ENCODE results near the gene CELF2.

Gene CELF2

DNA sequence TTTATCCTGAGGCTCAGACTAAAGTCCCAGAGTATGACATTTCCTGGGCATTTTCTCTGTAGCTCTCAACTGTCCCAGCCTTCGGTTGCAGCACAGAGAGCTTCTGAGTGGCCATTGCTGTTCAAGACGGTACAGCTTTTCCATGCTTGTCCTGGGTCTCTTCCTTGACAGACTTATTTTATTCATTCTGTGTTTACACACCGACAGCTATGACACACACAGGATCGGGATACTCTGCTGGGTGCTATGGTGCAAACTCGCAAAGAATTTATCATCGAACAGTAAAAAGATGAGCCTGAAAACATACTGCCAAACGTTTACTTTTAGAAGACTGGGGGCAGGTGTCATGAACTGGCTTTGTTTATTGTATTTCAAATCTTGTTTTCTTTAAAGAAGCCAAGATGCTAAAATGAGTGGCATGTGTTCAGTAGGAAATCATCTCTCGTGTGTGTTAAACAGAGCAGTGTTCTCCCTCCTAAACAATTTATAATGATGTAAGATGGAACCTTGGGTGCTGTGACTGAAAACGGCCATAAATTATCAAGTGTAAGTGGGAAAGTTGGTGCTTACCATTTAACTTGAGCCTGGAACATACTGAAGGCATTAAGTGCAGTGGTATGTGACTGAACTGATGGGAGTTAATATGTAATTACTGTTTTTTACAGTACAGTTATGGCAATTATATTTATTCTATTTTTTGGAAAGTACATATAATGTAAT, 120.8 kb downstream of the CELF2 start:
- DNase-seq = no peak

GRCh38 chr10:11140963-11141362, 123.3 kb downstream of the CELF2 start:
- DNase-seq = no peak

DNA sequence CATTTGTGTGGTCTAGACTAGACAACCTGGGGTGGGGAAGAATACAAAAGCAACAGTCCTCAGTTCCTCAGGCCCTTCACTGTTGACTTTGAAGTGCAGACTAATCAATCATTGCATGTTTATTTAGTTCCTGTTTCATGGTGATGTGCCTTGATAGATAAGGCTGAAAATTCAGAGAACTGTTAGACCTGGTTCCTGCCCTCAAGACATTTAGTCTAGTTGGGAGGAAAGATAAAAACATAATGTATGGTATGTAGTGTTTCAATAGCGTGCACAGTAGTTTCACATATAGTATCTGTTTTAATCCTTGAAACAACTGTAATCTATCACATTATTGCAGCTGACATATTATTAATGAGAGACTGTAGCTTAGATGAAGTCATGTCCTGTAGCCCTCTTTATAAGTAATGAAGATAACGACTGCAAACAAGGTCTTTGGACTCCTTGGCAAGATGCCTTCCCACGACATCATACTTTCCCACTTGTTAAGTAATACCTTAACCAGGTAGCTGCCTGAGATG, 124.0 kb downstream of the CELF2 start:
- DNase-seq = no peak

DNA sequence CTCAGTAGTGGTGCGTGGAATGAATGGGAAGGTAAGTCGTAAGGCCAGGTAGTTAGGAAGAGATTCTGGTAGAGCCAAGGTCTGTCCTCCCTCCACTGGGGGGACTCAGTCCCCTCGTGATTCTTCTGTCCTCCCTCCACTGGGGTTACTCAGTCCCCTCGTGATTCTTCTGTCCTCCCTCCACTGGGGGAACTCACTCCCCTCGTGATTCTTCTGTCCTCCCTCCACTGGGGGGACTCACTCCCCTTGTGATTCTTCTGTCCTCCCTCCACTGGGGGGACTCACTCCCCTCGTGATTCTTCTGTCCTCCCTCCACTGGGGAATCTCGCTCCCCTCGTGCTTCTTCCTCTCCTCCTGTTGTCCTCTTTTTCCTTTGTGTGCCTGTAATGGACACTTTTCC, 125.1 kb downstream of the CELF2 start:
- DNase-seq = no peak

DNA sequence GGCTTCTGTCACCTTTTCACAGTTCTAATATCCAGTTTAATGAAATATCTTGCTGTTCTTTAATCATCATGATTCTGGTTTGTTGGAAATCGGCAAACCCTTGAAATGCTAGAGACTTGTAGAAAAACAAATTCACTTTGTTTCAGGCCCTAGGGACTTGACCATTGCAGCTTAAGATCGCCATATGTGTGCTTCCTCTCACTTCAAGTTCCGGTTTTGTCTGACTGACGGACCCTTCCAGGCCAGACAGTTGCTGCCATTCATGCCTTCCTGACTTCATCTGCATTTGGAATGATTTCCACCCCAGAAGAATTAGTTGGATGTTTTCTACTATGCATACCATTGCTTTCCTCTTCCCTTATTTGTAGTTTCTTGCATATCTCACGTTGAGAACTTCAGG, 125.6 kb downstream of the CELF2 start:
- no peak for DNase-seq

GRCh38 chr10:11144626-11145494, 127.2 kb downstream of the CELF2 start:
- DNase-seq = no peak

GRCh38 chr10:11145495-11145855, 127.8 kb downstream of the CELF2 start:
- DNase-seq = no peak

GRCh38 chr10:11146402-11147171, 128.9 kb downstream of the CELF2 start:
- DNase-seq = no peak

DNA sequence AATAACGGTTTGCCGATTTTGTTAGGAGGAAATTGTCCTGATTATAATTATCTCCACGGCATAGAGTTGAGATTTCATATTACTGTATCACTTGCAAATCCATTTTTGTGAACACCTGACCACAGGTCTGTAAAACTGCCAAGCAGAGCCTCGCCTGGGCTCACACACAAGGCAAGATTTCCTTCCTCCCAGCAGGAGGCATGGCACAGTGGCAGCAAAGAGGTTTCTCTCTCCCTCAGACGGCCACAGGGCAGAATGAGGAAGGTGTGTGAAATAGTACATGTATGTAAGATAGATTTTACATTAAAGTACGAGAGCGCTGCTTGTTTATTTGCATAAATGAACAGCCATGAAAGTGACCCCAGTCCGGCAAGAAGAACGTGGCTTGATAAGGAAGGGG, 130.1 kb downstream of the CELF2 start:
- peak; percentile 37 for DNase-seq

DNA sequence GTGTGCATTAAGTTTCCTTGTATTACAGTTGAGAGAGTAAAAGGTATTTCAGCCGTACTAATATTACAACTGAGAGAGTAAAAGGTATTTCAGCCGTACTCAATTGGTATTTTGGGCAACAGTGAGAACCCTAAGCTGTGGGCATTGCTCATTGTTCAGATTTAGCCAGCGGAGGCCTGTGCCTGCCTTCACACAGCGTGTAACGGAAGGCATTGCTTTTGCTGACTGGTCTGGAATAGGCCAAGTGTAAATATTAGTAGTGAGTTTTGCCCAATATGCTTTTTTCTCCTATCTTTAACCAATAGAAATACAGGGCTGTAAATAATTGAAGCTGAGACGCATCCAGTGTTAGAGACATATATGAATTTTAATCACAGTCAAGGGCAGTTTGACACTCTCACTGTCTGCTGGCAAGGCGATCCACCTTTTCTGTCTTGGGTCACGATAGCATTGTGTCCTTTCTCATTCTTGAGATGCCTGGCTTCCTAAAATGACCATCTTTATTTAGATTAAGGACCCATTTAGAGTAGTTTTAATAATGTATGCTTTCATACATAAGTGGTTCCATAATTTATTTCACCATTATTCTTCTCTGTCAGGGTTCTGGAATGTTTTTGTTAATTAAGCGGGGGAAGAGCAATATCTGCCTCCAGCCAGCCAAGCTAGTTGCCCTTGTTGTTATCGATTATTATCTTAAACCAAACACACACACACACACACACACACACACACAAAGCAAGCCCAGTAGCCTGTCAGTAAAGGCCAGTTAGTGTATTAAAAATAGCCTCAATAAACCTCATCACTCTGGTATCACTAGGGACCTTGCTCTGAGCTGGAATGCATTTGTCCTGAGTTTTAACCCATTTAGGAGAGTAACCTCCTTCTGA, 130.7 kb downstream of the CELF2 start:
- DNase-seq = no peak

GRCh38 chr10:11149807-11150141, 132.1 kb downstream of the CELF2 start:
- DNase-seq = no peak

DNA sequence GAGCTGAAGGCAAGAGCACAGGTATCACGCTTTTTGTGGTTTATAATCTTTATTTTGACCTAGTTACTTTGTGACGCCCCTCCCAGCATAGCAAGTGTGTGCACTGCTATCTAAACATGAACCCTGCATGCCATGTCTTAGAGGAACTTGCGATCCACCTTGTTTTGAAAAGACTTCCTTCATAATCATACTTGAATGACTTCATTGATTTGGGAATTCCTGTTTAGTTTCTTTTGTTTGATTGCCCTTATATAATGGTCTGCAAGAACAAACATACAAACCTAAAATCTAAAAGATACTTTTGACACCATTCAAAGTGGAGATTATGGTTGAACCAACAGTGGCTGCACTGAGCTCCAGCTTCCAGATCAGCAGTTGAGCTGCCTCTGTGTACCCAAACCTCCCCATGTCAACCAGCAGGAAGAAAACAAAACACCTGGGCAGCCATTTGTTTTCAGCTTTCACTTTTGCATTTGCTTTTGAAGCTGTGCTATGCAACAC, 132.6 kb downstream of the CELF2 start:
- no peak for DNase-seq

GRCh38 chr10:11150879-11151415, 133.3 kb downstream of the CELF2 start:
- DNase-seq = no peak

GRCh38 chr10:11152801-11153200, 135.1 kb downstream of the CELF2 start:
- DNase-seq = no peak

DNA sequence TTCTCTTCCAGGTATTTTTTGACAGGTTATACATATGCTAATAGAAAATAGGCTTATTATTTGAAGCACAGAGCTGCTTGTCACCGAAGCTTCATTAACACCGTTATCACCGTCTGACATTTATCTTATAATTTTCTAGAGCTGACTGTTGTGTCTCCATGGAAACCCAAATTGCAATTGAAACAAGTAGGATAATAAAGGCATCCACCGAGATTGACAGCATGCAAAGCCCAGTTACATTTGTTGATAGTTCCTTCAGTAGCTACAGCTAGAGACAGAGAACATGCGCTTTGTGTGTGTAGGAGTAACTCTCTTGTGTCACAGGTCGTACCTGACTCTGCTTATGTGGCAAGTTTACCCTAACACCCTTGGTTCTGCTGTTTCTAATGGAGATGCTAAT, 135.6 kb downstream of the CELF2 start:
- no peak for DNase-seq

DNA sequence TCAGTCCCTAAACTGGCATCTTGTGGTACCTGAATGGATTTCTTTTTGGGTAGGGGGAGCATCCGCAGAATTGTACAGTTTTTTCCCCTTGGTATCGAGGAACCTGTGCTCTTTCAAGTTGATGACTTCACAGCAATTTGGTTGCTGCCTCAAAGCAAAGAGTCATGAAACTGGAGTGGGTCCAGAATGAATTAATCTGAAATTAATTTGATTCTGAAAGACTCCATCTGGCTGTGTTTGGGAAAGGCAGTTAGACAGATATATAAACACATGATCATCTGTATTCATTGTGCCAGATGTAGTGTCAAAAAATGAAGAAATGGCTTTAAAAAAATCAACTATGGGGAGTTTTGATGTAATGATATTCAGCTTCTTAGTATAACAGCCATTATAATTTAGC, 136.1 kb downstream of the CELF2 start:
- DNase-seq = no peak

DNA sequence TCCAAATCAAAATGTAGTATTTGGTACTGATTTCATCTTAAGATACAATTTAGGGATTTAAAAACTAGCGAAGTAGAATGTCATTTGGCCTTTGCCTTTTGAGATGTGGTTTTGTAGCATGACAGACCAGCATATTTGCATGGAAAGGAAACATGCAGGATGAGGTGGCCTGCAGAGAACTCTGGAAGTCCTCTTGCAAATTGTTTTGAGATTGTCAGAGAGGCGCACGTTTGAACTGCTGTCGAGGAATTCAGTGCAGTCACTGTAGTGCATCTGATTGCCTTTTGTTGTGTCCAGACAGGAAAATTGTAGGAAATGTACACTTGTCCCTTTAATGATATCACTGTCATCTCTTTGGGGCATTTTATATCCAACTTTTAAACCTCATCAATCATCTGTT, 136.7 kb downstream of the CELF2 start:
- no peak for DNase-seq

- no peak for DNase-seq
Observed at GRCh38 chr10:11154849-11155498, 137.3 kb downstream of the CELF2 start.

- no peak for DNase-seq
Observed at GRCh38 chr10:11156480-11156879, 138.8 kb downstream of the CELF2 start.

DNA sequence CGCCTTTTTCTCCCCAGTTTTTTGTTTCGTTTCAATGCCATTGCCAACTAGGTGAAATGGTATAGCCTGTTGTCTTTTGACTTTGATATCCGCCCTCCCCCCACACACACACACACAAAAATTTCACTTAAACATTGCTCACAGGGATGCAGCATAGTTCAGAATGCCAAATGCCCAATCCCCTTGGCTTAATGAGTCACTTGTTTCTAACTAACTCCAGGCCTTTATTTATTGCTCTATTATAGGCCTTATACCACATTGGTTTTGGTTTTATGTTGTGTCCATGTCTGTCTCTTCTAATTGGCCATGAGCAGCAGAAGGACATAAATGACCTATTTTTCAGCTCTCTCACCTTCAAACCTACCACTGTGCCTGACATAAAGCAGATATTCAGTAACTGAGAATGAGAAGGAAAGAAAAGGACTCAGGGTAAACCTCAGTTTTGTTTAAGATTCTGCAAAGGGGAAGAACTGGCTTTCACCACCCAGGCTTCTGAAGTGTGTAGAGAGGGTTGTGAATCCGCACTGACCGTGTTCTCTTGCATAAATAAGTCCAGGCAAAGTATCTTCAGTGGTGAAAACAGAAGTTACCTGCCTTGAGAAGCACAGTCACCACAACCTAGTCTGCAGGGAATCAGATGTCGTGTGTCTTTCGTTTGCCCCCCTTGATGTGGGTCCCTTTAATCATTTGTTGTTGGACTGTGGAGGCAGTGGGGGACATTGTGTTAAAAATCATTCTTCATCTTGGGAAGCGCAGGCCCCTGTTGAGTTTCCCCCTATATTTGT, 139.8 kb downstream of the CELF2 start:
- DNase-seq = no peak

DNA sequence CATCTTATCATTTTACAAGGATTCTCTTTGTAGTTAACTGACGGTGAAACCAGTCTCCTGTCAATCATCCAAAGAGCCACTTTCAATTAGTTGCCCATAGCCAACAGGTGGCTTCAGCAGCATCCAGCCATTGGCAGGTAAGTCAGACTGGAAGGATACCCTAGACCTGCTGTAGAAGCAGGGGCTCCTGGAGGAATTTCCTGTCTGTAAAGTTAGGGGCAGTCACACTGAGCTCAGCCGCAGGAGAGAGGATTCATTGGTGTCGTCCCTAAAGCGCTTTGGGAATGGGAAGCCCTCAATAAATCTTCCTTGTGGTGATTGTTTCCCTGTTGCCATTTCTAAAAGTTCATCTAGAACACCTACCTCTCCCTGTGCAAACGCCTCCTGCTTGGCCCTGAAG, 140.4 kb downstream of the CELF2 start:
- no peak for DNase-seq

All from DMS79 (cell line).